Regular cardiac myocyte (primary cell): ENCODE measurements around the gene IQSEC1. TPM values are rescaled to one million over a fixed set of nuclear protein-coding genes. Genes with fewer than 3 reads are reported as not detected.

Experiments
- total RNA-seq: library from RNA; depleted of rRNA; stranded (reverse); fragments of >200 nt; gene quantifications from 2 replicates; pipeline ENCODE4 v1.2.3, GENCODE V29; 2014

IQSEC1 gene
- 7.9 and 15.2 TPM in 2 replicates for total RNA-seq

GRCh38 chr3:13073326-13074005 is at the start of gene IQSEC1:
TSS of gene IQSEC1 (minus strand) at chr3:13073429. CDS start at chr3:13073014, 415 bp downstream.

Other genes with a start within 250 kb of the IQSEC1 start
- 677 and 895 TPM in 2 replicates for gene RPL32, start 231.9 kb downstream of the IQSEC1 start, total RNA-seq